Mesenteric fat pad (tissue), 1 donor: Measurements from ENCODE around the gene SRCIN1. TPM values are rescaled to one million over a fixed set of nuclear protein-coding genes. Genes with fewer than 3 reads are reported as not detected.
"Not testable (repeated sequence)": the region's sequence is repeated elsewhere in the genome, so short reads cannot be mapped to it uniquely, and the experiment has no call there.

Source experiments
- DNase-seq: peaks from one replicate; pipeline ENCODE4 v3.0.0-alpha.2; 2020; ENCODE audit warnings: low spot score
- total RNA-seq: library from RNA; stranded (reverse); fragmentation: NEBNext Ultra II Directional; extraction: Animal tissue kit (Norgen Biotek cat#: 25700); gene quantifications from one replicate; pipeline ENCODE4 v1.2.1, GENCODE V29; 2021
- donor health status: DM: yes; HTN: yes; CAD: no.

The SRCIN1 gene
- total RNA-seq, 1 donor from 2014 or later: 10.1 TPM

DNA sequence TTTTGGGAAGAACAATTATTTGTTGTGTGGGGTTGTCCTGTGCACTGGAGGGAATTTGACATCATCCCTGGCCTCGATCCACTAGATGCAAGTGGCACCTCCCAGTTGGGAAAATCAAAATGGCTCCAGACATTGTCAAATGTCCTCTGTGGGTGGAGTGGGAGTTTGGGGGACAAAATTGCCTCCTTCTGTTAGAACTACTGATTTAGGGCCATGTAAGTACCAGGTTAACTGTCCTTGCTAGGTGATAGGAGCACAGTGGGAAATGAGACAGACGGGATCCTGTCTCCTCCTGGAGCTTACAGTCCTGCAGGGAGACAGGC is 120.6 kb downstream of the SRCIN1 start:
- no peak for DNase-seq

DNA sequence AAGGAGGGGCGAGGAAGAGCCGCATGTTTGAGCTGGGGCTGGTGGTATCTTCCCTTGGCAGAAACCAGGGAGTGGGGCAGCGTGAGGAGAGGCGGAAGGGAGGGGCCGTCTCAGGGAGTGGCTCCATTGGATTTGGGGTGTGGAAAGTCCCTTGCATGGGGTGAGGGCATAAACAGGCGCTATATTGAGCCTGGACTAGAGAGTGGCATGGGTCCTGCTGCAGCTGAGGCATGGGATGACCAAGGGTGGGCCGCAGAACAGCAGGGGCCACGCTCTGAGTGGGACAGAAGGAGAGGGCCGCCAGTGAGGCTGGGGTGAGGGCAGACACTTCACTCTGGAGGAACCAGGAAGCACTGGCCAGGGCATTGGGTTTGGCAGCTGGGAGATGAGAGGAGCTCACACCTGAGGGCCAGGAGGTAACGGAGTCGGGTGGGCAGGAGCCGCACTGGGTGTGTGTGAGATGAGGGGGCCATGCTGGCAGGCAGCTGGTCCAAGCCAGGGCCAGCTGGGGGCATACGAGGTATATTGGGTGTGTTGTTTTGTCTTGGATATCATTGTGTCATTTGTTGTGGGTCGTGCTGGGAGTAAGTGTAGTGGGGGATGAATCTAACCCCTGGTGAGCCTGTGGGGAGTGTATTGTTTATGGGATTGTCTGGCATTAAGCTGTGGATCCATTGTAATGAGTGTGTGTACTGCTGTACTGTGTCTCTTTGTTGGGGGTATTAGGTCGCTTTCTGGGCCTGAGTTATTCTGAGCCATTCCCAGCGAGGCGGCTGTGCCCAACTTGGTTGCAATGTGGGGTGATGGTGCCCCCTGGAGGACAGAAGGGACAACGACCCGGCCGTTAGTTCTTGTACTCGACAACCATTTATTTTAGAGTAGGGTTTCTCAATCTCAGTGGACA is 121.3 kb downstream of the SRCIN1 start:
- not testable (repeated sequence) for DNase-seq

DNA sequence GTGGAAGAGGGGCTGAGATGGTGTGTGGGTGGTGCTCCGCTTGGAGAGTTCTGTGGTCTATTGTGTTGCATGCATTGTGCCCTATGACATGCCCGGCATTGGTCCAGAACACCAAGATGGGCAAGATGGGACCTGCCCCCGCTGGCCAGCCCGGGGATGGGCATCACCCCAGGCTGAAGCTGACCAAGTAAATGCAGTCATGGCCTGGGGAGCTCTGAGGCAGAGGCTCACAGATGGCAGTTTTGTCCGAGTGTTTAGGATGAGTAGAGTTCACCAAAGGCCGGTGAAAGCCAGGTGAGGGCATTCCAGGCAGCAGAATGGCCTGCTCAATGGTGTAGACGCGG is 123.1 kb downstream of the SRCIN1 start:
- not testable (repeated sequence) for DNase-seq

DNA sequence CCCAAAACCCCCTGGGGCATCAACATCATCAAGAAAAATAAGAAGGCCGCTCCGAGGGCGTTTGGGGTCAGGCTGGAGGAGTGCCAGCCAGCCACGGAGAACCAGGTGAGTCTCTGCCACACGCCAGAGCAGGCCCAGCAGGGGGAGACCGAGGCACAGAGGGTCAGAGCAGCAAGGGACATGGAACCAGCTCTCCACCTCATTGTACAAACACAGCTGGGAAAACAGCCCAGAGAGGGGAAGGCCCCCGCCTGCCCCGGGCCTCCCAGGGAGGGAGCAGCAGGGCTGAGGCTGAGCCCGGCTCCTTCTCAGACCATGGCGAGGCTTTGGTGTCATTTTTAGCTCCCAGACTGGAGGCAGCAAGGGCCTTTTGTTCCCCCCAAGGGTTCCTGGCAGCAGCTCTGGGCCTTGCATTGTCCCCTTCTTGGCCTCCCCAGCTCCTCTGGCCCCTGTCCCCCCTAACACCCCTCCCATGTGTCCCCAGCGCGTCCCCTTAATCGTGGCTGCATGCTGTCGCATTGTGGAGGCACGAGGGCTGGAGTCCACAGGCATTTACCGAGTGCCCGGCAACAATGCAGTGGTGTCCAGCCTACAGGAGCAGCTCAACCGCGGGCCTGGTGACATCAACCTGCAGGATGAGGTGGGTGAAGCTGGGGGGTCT is 123.6 kb downstream of the SRCIN1 start:
- not testable (repeated sequence) for DNase-seq

Other genes starting within 250 kb of the SRCIN1 start
- gene ARHGAP23, start 177.5 kb downstream of the SRCIN1 start, total RNA-seq: 63.4 TPM
- 2.5 TPM for gene EPOP, start 69.0 kb upstream of the SRCIN1 start, total RNA-seq
- 77.0 TPM for gene MLLT6, start 99.3 kb upstream of the SRCIN1 start, total RNA-seq
- 44.6 TPM for gene CISD3, start 124.4 kb upstream of the SRCIN1 start, total RNA-seq
- gene PCGF2, start 142.4 kb upstream of the SRCIN1 start, total RNA-seq: 40.7 TPM
- 145 TPM for gene PSMB3, start 146.8 kb upstream of the SRCIN1 start, total RNA-seq
- 41.6 TPM for gene PIP4K2B, start 193.6 kb upstream of the SRCIN1 start, total RNA-seq
- 22.4 TPM for gene CWC25, start 219.4 kb upstream of the SRCIN1 start, total RNA-seq
- 1,395 TPM for gene RPL23, start 247.8 kb upstream of the SRCIN1 start, total RNA-seq